Endodermal cell (in vitro differentiated cells): ENCODE measurements around the gene HS6ST3. TPM values are rescaled to one million over a fixed set of nuclear protein-coding genes. Genes with fewer than 3 reads are reported as not detected.

ENCODE experiments used
- DNase-seq: peaks from one replicate; pipeline ENCODE4 v3.0.0-alpha.2; 2017
- H3K27ac ChIP-seq: 2 replicates; pipeline ENCODE4 v1.5.1; 2013; ENCODE audit warnings: mild to moderate bottlenecking, low read depth, low read length, moderate library complexity
- H3K27me3 ChIP-seq: 2 replicates; pipeline ENCODE4 v1.6.1; 2013; ENCODE audit warnings: mild to moderate bottlenecking, low read length, moderate library complexity; ENCODE audit not compliant: insufficient read depth, control insufficient read depth, poor library complexity, severe bottlenecking
- H3K36me3 ChIP-seq: 2 replicates; pipeline ENCODE4 v1.7.0; 2013; ENCODE audit warnings: mild to moderate bottlenecking, low read length, moderate library complexity; ENCODE audit not compliant: control insufficient read depth, insufficient read depth
- H3K4me1 ChIP-seq: one replicate; pipeline ENCODE4 v1.7.0; 2013; ENCODE audit warnings: low read length; ENCODE audit not compliant: control insufficient read depth, insufficient read depth
- H3K4me3 ChIP-seq: 2 replicates; pipeline ENCODE4 v1.5.1; 2013; ENCODE audit warnings: mild to moderate bottlenecking, low read length, moderate library complexity
- H3K9ac ChIP-seq: 2 replicates; pipeline ENCODE4 v1.6.1; 2013; ENCODE audit warnings: mild to moderate bottlenecking, low read length, moderate library complexity; ENCODE audit not compliant: poor library complexity, severe bottlenecking; ENCODE audit errors: extremely low read depth
- H3K9me3 ChIP-seq: 2 replicates; pipeline ENCODE4 v1.6.1; 2013; ENCODE audit warnings: mild to moderate bottlenecking, low read length, moderate library complexity; ENCODE audit not compliant: control insufficient read depth
- H3K27ac Mint-ChIP-seq: 2 replicates; pipeline ENCODE4 v1.8.0; 2020; ENCODE audit warnings: mixed read lengths
- H3K27me3 Mint-ChIP-seq: 2 replicates; pipeline ENCODE4 v1.8.0; 2021; ENCODE audit warnings: mild to moderate bottlenecking, mixed read lengths; ENCODE audit not compliant: insufficient read depth
- H3K36me3 Mint-ChIP-seq: 2 replicates; pipeline ENCODE4 v1.8.0; 2020; ENCODE audit warnings: low read depth, mixed read lengths
- H3K4me1 Mint-ChIP-seq: 2 replicates; pipeline ENCODE4 v1.8.0; 2020; ENCODE audit warnings: mixed read lengths
- H3K4me3 Mint-ChIP-seq: 2 replicates; pipeline ENCODE4 v1.8.0; 2020; ENCODE audit warnings: mild to moderate bottlenecking, moderate library complexity, mixed read lengths
- H3K9me3 Mint-ChIP-seq: 2 replicates; pipeline ENCODE4 v1.8.0; 2020; ENCODE audit warnings: mild to moderate bottlenecking, mixed read lengths
- WGBS, 2 experiments: methylation state at CpG; one replicate each; pipeline versions ENCODE4 v1.1.5 to v1.1.7; 2013; ENCODE audit warnings: missing lambda C conversion rate in 2 of 2, mixed read lengths in 1 of 2; ENCODE audit not compliant: insufficient coverage in 1 of 2, insufficient read length in 1 of 2; 5-methylcytosine and 5-hydroxymethylcytosine counted together
- total RNA-seq, 2 donors: library from RNA; stranded (reverse); fragmentation: NEBNext Ultra II Directional in 1 of 2; extraction: Animal tissue kit (Norgen Biotek cat#: 25700) in 1 of 2; gene quantifications; 2 replicates in 1 of 2; 3 replicates in 1 of 2; pipeline ENCODE4 v1.2.1, GENCODE V29; 2021
- TF ChIP-seq, protein P1 (sequence below): fragments of 200-600 bp; sonication (generic); conservative IDR thresholded peaks from 2 replicates; pipeline ENCODE4 v1.5.0; 2021; ENCODE audit warnings: antibody characterized with exemption, mild to moderate bottlenecking

The HS6ST3 gene
- total RNA-seq, 2 donors from 2014 or later: 0.84 to 1.1 TPM

DNA sequence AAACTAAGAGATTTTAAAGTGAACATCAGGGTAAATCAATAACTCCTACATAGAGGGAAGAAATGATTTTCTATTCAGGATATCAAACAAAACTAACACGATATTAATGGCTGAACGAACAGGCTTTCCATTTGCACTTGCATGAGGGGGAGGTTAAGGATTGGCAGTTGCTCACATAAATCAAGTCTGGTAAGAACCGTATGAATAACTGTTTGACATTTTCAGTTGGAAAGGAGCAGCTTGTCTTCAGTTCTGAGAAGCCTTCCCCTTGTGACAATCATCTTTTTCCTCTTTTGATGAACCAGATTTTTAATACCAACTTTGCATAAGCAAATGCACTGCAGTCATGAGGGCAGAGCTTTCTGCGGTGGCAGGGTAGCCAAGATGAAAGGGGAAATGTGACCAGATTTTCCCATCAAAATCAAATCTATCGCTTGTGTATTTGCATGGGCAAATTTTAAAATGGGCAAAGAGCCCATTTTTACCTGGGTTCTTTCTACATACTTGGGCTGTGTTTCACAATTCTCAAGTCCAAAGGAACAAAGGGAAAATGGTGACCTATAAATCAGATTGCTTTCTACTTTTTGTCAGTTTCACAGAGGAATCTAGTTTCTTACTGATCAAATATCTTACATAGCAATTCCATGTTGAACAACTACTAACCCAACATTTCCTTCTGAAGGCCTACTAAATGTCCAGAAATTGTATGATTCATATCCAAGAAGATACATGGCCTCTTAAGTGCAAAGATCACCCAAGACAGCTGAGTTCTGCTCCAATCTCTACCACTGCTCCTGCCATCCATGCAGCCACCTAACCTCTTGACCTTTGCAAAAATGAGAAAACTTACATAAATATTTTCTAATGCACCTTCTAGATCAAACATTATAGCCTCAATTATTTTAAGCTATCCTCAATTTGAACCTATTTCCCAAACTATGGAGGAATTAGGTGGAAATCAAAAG lies 654.7 kb downstream of the HS6ST3 start:
- Mint-ChIP-seq H3K9me3 (no peaks in the 10 kb centered on the region), H3K36me3 (no peaks in the 10 kb centered on the region), H3K27ac (no peak overlapping the region), H3K4me1 (no peaks in the 10 kb centered on the region), H3K27me3 (peaks cover 4% of the 10 kb centered on the region), H3K4me3 (no peak overlapping the region)
- Histone ChIP-seq H3K4me3 (no peak overlapping the region), H3K9me3 (no peaks in the 10 kb centered on the region), H3K27me3 (no peaks in the 10 kb centered on the region), H3K27ac (no peak overlapping the region), H3K4me1 (no peaks in the 10 kb centered on the region), H3K36me3 (no peaks in the 10 kb centered on the region), H3K9ac (no peak overlapping the region)
- DNase-seq: no peak
- WGBS, 2 experiments: 85 to 96% methylated on average over 2 to 5 of the region's 5 CpGs
- TF ChIP-seq, protein P1, sequence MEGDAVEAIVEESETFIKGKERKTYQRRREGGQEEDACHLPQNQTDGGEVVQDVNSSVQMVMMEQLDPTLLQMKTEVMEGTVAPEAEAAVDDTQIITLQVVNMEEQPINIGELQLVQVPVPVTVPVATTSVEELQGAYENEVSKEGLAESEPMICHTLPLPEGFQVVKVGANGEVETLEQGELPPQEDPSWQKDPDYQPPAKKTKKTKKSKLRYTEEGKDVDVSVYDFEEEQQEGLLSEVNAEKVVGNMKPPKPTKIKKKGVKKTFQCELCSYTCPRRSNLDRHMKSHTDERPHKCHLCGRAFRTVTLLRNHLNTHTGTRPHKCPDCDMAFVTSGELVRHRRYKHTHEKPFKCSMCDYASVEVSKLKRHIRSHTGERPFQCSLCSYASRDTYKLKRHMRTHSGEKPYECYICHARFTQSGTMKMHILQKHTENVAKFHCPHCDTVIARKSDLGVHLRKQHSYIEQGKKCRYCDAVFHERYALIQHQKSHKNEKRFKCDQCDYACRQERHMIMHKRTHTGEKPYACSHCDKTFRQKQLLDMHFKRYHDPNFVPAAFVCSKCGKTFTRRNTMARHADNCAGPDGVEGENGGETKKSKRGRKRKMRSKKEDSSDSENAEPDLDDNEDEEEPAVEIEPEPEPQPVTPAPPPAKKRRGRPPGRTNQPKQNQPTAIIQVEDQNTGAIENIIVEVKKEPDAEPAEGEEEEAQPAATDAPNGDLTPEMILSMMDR: no peak

DNA sequence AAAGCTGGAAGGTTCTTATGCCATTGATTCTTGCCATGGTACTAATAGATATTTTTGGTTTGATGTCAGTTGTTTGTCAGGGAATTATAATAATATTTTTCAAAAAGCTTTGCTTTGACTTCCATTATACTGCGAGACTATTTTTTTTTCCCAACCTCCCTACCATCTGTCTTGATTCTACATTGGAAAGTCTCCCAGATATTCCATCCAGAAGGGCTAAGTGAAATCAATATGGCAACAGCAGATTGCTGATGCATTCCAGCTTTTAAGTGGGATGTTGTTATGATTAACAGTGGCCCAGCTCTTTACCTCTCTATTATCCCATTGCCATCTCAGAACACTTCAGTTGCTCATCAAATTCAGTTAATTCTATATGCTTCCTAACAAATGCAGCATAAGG lies 657.0 kb downstream of the HS6ST3 start:
- Histone ChIP-seq H3K36me3 (no peaks in the 10 kb centered on the region), H3K9ac (no peak overlapping the region), H3K4me3 (no peak overlapping the region), H3K27ac (no peak overlapping the region), H3K4me1 (no peaks in the 10 kb centered on the region), H3K27me3 (no peaks in the 10 kb centered on the region), H3K9me3 (no peaks in the 10 kb centered on the region)
- H3K27ac Mint-ChIP-seq: no peak overlapping the region
- DNase-seq: no peak
- no peaks in the 10 kb centered on the region for H3K4me1 Mint-ChIP-seq
- H3K36me3 Mint-ChIP-seq: no peaks in the 10 kb centered on the region
- H3K27me3 Mint-ChIP-seq: no peaks in the 10 kb centered on the region
- WGBS, 2 experiments: 100% methylated on average over 1 of the region's 1 CpG; no CpG with 5 or more reads in 1 of the 2 experiments
- no peak overlapping the region for H3K4me3 Mint-ChIP-seq
- TF ChIP-seq, protein P1: no peak
- H3K9me3 Mint-ChIP-seq: no peaks in the 10 kb centered on the region

DNA sequence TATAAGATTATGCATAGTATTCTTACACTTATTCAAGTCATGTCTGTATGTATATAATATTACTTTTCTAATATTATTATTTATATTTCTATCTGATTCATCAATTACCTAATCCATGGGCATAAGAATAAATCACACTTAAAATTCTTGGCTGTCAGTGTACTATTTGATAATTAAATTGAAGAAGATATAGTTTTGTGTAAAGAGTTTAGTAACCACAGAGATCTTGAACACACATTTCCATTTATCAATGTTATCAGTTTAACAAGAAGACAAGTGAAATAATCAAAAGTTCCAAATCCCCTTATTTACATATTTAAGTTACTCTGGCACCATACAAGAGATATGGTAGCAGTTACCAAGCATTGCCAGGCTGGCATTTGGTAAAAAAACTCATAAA lies 659.9 kb downstream of the HS6ST3 start:
- no peak overlapping the region for H3K27ac Mint-ChIP-seq

More for the DNA sequence above, 659.9 kb downstream of the HS6ST3 start:
- H3K36me3 Mint-ChIP-seq: no peaks in the 10 kb centered on the region
- Histone ChIP-seq H3K4me1 (no peaks in the 10 kb centered on the region), H3K4me3 (no peak overlapping the region), H3K27ac (no peak overlapping the region), H3K27me3 (no peaks in the 10 kb centered on the region), H3K9ac (no peak overlapping the region), H3K9me3 (no peaks in the 10 kb centered on the region), H3K36me3 (no peaks in the 10 kb centered on the region)
- DNase-seq: no peak
- peaks cover 3% of the 10 kb centered on the region for H3K27me3 Mint-ChIP-seq
- H3K9me3 Mint-ChIP-seq: no peaks in the 10 kb centered on the region
- H3K4me3 Mint-ChIP-seq: no peak overlapping the region
- no peaks in the 10 kb centered on the region for H3K4me1 Mint-ChIP-seq
- TF ChIP-seq, protein P1: no peak
